DMS79 (cell line): ENCODE measurements around the gene ZCWPW1.
"Not testable (repeated sequence)": the region's sequence is repeated elsewhere in the genome, so short reads cannot be mapped to it uniquely, and the experiment has no call there.

Source experiments
- DNase-seq: peaks from one replicate; lab custom pipeline; 2025; lab: John Stamatoyannopoulos, UW

Gene ZCWPW1

GRCh38 chr7:100456562-100456961, 28.1 kb upstream of the ZCWPW1 start:
- DNase-seq = no peak

GRCh38 chr7:100455206-100455605, 26.7 kb upstream of the ZCWPW1 start:
- no peak for DNase-seq

DNA sequence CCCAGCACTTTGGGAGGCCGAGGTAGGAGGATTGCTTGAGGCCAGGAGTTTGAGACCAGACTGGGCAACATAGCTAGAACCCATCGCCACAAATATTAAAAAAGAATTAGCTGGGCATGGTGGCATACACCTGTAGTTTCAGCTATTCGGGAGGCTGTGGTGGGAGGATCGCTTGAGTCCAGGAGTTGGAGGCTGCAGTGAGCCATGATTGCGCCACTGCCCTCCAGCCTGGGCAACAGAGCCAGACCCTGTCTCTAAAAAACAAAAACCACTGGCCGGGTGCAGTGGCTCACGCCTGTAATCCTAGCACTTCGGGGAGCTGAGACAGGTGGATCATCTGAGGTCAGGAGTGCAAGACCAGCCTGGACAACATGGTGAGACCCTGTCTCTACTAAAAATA, 25.4 kb upstream of the ZCWPW1 start:
- DNase-seq = not testable (repeated sequence)

- DNase-seq = no peak
Measured at GRCh38 chr7:100452513-100452912, 24.0 kb upstream of the ZCWPW1 start.

GRCh38 chr7:100449190-100449795, 20.8 kb upstream of the ZCWPW1 start:
- DNase-seq = no peak

DNA sequence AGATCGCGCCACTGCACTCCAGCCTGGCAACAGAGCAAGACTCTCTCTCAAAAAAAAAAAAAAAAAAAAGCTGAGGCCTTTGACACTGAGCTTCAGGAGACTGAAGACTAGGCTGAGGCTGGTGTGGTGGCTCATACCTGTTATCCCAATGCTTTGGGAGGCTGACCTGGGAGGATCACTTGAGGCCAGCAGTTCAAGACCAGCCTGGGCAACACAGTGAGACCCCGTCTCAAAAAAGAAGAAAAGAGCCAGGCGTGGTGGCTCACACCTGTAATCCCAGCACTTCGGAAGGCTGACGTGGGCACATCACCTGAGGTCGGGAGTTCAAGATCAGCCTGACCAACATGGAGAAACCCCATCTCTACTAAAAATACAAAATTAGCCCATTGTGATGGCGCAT, 18.9 kb upstream of the ZCWPW1 start:
- DNase-seq = not testable (repeated sequence)

DNA sequence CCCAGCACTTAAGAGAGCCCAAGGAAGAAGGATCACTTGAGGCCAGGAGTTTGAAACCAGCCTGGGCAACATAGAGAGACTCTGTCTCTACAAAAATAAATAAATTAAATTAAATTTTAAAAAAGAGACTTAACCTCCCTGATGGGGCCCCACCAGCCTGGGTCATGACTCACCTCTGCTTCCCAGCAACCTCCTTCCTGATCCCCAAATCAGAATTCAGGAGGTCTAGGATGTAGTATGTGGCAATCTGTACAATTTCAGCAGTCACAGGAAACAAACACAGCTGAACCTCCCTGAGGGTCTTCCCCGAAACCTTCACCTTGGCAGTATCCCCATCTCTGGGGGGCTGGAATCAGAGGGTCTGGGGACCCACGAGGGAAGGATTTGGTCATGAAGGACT, 17.5 kb upstream of the ZCWPW1 start:
- DNase-seq = no peak

DNA sequence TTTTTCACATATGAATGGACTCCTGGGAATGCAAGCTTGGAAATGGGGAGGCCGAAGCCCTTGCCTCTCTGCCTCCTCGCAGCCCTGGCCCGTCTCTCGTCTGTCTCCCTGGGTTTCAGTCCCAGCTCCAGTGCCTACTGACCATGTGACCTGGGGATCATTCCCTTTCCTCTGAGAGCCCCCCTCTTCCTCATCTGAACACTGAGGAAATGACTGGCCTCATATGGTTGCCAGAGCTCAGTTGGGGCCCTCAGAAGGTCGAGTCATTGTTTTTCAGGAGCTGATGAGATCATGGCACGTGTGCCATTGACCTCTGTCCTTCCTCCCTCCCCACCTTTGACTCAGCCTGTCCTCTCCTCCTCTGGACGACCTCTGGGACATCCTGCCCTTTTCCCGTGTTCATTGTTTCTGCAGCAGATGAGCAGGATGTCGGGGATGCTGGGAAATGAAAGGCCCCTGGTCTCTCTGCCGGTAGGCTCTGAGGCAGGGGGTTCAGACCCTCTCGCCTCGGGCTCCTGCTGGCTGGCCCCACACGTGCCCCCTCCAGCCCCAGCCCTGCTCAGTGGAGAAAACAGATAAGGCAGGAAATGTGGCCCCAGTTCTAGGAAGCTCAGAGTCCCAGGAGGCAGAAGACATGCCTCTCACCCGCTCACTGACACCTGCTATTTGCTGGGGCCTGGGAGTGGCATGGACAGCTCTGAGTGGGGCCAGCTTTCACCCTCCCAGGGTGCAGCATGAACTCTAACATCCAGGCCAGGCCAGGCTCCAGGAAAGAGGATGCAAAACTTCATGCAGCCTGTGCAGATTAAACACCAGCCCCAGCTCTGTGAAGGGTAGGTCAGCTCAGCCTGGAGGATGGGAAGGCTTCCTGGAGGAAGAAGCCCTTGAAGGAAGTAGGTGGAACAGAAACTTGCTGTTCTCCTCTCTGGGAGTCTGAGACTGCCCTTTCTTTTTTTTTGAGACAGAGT, 16.1 kb upstream of the ZCWPW1 start:
- no peak for DNase-seq

DNA sequence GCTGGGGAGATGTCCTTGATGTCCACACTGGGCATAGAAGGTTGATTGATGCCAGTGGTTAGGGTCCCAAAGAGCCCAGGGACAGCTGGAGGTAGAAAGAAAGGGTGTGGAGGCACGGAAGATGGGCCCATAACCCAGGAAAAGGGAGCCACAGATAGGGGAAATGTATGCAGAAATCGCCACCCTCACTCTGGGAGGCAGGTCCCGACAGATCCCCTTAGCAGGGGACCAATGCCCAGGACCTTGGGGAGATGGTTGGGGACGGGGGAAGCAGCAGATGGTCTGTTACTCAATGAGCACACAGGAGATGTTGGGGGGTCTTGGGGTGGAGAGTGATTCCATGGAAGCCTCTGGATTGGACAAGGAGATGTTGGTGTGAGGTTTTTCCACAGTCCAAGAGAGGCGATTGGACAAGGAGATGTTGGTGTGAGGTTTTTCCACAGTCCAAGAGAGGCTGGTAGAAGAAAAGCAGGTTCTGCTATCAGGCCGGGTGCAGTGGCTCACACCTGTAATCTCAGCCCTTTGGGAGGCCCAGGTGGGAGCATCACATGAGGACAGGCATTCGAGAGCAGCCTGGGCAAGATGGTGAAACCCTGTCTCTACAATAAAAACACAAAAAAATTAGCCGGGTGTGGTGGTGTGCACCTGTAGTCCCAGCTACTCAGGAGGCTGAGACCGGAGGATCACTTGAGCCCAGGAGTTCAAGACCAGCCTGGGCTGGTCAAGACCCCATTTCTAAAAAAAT, 14.8 kb upstream of the ZCWPW1 start:
- no peak for DNase-seq

GRCh38 chr7:100441641-100442535, 13.4 kb upstream of the ZCWPW1 start:
- no peak for DNase-seq

DNA sequence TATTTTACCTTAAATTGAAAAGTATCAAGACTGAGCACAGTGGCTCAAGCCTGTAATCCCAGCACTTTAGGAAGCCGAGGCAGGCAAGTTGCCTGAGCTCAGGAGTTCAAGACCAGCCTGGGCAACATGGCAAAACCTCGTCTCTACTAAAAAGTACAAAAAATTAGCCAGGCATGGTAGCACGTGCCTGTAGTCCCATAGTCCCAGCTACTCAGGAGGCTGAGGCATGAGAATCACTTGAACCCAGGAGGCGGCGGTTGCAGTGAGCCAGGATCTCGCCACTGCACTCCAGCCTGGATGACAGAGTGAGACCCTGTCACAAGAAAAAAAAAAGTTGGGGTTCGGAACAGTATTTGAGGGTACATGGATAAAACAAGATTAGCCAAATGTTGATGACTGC, 10.7 kb upstream of the ZCWPW1 start:
- DNase-seq = not testable (repeated sequence)

DNA sequence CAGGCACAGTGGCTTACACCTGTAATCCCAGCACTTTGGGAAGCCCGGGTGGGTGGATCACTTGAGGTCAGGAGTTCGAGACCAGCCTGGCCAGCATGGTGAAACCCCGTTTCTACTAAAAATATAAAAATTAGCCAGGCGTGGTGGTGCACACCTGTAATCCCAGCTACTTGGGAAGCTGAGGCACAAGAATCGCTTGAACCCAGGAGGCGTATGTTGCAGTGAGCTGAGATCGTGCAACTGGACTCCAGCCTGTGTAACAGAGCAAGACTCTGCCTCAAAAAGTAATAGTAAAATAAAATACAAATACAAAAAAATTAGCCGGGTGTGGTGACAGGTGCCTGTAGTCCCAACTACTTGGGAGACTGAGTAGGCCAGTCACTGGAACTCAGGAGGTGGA, 10.2 kb upstream of the ZCWPW1 start:
- DNase-seq = not testable (repeated sequence)

- DNase-seq = no peak
Measured at GRCh38 chr7:100438172-100438571, 9.7 kb upstream of the ZCWPW1 start.

DNA sequence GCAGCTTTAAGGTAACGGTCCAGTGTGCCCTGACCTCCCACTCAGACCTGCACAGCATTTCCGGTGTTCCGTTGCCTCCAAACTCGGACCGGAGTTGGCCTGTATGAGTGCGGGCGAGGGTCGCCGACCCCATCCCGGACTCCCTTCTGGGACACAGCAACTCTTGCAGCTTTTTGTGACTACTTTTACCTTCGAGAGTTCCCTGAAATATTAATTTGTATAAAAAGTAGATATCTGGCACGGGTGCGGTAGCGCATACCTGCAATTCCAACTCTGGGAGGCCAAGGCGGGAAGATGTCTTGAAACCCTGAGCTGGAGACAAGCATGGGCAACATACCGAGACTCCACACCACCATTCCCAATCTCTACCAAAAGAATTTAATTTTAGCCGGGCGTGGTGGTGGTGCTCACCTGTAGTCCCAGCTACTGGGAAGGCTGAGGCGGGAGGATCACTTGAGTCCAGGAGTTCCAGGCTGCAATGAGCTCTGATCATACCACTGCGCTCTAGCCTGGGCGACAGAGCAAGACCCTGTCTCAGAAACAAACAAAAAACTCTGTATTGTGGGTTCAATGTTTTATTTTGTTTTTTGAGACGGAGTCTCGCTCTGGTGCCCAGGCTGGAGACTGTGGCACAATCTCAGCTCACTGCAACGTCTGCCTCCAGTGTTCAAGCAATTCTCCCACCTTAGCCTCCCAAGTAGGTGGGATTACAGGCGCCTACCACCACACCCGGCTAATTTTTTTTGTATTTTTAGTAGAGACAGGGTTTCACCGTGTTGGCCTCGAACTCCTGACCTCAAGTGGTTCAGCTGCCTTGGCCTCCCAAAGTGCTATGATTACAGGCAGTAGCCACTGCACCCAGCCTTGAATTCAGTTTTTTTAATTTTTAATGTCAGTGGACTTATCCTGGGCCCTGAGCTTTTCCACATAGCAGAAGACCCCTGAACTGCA, 8.9 kb upstream of the ZCWPW1 start:
- no peak for DNase-seq

- DNase-seq = no peak
Measured at GRCh38 chr7:100435401-100436304, 7.2 kb upstream of the ZCWPW1 start.

DNA sequence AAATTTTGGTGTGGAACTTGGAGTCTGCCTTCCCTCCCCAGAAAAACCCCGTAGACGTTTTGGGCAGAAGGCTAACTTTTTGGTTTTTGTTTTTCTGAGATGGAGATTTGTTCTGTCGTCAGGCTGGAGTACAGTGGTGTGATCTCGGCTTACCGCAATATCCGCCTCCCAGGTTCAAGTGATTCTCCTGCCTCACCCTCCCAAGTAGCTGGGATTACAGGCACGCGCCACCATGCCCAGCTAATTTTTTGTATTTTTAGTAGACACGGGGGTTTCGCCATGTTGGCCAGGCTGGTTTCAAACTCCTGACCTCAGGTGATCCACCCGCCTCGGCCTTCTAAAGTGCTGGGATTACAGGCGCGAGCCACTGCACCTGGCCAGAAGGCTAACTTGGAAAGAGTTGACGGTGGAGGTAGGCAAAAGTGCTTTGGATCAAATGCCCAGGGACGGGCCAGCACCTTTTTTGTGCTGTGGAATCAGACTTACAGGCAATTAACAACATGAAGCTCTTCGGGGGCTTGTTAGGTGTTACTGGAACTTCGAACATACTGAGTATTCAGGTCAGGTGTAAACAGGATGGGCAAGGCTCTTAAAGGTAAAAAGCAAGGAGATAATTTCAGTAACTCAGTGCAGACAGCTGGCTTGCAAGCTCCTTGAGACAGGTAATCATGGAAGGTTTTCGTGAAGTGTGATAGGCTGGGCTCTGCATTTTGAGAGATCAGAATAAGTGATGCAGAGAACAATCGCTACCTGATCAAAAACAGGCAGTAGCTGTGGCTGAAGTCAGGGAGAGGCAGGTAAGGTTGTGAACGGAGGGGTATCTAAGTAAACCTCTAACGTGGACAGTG, 6.0 kb upstream of the ZCWPW1 start:
- DNase-seq = no peak

GRCh38 chr7:100433592-100434296, 5.2 kb upstream of the ZCWPW1 start:
- no peak for DNase-seq

- DNase-seq = no peak
Measured at GRCh38 chr7:100433276-100433591, 4.7 kb upstream of the ZCWPW1 start.
